DMS53 treated with DMSO at 0.1 percent for 48 hours (cell line): ENCODE measurements around the gene ITGAL.

Experiments
- DNase-seq: peaks from one replicate; lab custom pipeline; 2025; ENCODE audit not compliant: unreplicated experiment; lab: John Stamatoyannopoulos, UW

The ITGAL gene

GRCh38 chr16:30567160-30567990 lies 94.8 kb downstream of the ITGAL start:
- no peak for DNase-seq

- DNase-seq: no peak
Measured at GRCh38 chr16:30567991-30568638, 95.6 kb downstream of the ITGAL start.

- DNase-seq: no peak
Measured at GRCh38 chr16:30569281-30569680, 96.7 kb downstream of the ITGAL start.

- DNase-seq: no peak
Measured at GRCh38 chr16:30569746-30570635, 97.4 kb downstream of the ITGAL start.

- DNase-seq: peak; percentile 21
Measured at GRCh38 chr16:30570636-30571444, 98.3 kb downstream of the ITGAL start.

GRCh38 chr16:30571445-30572322 lies 99.1 kb downstream of the ITGAL start, which contains the start of gene ZNF688:
Gene ZNF688, minus strand, starts transcription at chr16:30571714. Its CDS starts 85 bp downstream, at chr16:30571629.
- DNase-seq: peak; percentile 84
